ENCODE measurements around the gene TNFRSF1A. TPM values are rescaled to one million over a fixed set of nuclear protein-coding genes. Genes with fewer than 3 reads are reported as not detected.

TNFRSF1A gene
- total RNA-seq, 1 experiment from 2014 or later, result 59.9 TPM

- no peaks in the 10 kb centered on the region for H3K9me3 ChIP-seq (ENCODE audit: control insufficient read depth, low read depth, low read length)
- H2BK120ac ChIP-seq (ENCODE audit: low read depth, low read length, poor library complexity, severe bottlenecking), result no peak overlapping the region
- no peak overlapping the region for H3K27ac ChIP-seq (ENCODE audit: insufficient read length, low read depth, low read length)
- H4K91ac ChIP-seq (ENCODE audit: insufficient read length, low read depth, low read length), result no peak overlapping the region
- H4K8ac ChIP-seq (replicated peaks; ENCODE audit: insufficient read length, low read depth, low read length), result no peak overlapping the region
- WGBS (ENCODE audit: extremely low coverage, insufficient read length, low lambda C conversion rate), result no CpG with 5 or more reads among the region's 5 CpGs
- H3K56ac ChIP-seq (ENCODE audit: insufficient read length, low read depth, low read length), result no peak overlapping the region
- H3K4me3 Mint-ChIP-seq, result no peak overlapping the region
- no peak overlapping the region for H2BK20ac ChIP-seq (ENCODE audit: low read depth, low read length, poor library complexity, severe bottlenecking)
- no peak overlapping the region for H2BK12ac ChIP-seq (ENCODE audit: insufficient read length, low read depth, low read length)
- no peaks in the 10 kb centered on the region; the same call in 1 of the 2 replicates for H3K27me3 Mint-ChIP-seq (ENCODE audit: low read depth)
- H3K79me1 ChIP-seq (ENCODE audit: insufficient read depth, low read depth, low read length, poor library complexity, severe bottlenecking), result no peaks in the 10 kb centered on the region
- H3K36me3 Mint-ChIP-seq (ENCODE audit: insufficient read depth in 1 of 3, low read depth in 3 of 3), result peaks cover 36 to 59% (median 54%) of the 10 kb centered on the region in 3 experiments; a peak in 6 of 7 replicates
- DNase-seq, result no peak
- TF ChIP-seq, protein P1, sequence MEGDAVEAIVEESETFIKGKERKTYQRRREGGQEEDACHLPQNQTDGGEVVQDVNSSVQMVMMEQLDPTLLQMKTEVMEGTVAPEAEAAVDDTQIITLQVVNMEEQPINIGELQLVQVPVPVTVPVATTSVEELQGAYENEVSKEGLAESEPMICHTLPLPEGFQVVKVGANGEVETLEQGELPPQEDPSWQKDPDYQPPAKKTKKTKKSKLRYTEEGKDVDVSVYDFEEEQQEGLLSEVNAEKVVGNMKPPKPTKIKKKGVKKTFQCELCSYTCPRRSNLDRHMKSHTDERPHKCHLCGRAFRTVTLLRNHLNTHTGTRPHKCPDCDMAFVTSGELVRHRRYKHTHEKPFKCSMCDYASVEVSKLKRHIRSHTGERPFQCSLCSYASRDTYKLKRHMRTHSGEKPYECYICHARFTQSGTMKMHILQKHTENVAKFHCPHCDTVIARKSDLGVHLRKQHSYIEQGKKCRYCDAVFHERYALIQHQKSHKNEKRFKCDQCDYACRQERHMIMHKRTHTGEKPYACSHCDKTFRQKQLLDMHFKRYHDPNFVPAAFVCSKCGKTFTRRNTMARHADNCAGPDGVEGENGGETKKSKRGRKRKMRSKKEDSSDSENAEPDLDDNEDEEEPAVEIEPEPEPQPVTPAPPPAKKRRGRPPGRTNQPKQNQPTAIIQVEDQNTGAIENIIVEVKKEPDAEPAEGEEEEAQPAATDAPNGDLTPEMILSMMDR (conservative IDR thresholded peaks at IDR 0.05), result no peak
- no peak overlapping the region for H2AK5ac ChIP-seq (ENCODE audit: insufficient read length, low read length)
- H3K9ac ChIP-seq (ENCODE audit: extremely low read depth, insufficient read length, low read length), result no peak overlapping the region
- no peaks in the 10 kb centered on the region for H4K20me1 ChIP-seq (ENCODE audit: control insufficient read depth, insufficient read depth, insufficient read length)
- peak overlapping the region in 2 of 3 experiments; percentile 85 to 87; a peak in 2 of 7 replicates for H3K27ac Mint-ChIP-seq
- H3K9me3 Mint-ChIP-seq, result no peaks in the 10 kb centered on the region
- no peaks in the 10 kb centered on the region for H3K27me3 ChIP-seq (ENCODE audit: insufficient read depth, low read length)
- H3K4me1 ChIP-seq (ENCODE audit: insufficient read depth, low read length), result peaks cover 25% of the 10 kb centered on the region
- H2BK5ac ChIP-seq (ENCODE audit: insufficient read length, low read length), result no peak overlapping the region
- H3T11ph ChIP-seq (ENCODE audit: low read length), result no peak overlapping the region
- no peak overlapping the region for H2BK15ac ChIP-seq (ENCODE audit: low read depth, low read length)
- no peak overlapping the region for H2AFZ ChIP-seq (ENCODE audit: low read length)
- no peak overlapping the region for H4K5ac ChIP-seq (ENCODE audit: insufficient read length, low read depth, low read length)
- H3K79me2 ChIP-seq (ENCODE audit: insufficient read depth, low read length), result peaks cover 12% of the 10 kb centered on the region; the same call in 1 of the 2 replicates
- H3K23me2 ChIP-seq (ENCODE audit: insufficient read length, low read depth, low read length, poor library complexity, severe bottlenecking), result peaks cover 9% of the 10 kb centered on the region
- no peak overlapping the region for H3K23ac ChIP-seq (ENCODE audit: insufficient read length, low read depth, low read length)
- H3K18ac ChIP-seq (ENCODE audit: insufficient read length, low read depth, low read length), result no peak overlapping the region
- H3K4ac ChIP-seq (ENCODE audit: low read depth, low read length), result no peak overlapping the region
- H3K4me1 Mint-ChIP-seq, result peaks cover 18 to 24% of the 10 kb centered on the region in 2 experiments
- no peak overlapping the region for H3K4me2 ChIP-seq (ENCODE audit: insufficient read depth, insufficient read length, low read length)
- H3K14ac ChIP-seq (ENCODE audit: insufficient read depth, low read length), result no peak overlapping the region
Observed at GRCh38 chr12:6334359-6334758, 7.5 kb downstream of the TNFRSF1A start.

Measured in H9 (cell line).